Fibroblast of the aortic adventitia (primary cell): ENCODE data around the gene CHTF8. TPM values are rescaled to one million over a fixed set of nuclear protein-coding genes. Genes with fewer than 3 reads are reported as not detected.

Experiments used
- DNase-seq: peaks from one replicate; pipeline ENCODE4 v3.0.0-alpha.2; 2010; ENCODE audit warnings: low read depth
- H3K4me3 ChIP-seq: 2 replicates; pipeline ENCODE4 v1.5.1; 2011; ENCODE audit warnings: low read depth, mild to moderate bottlenecking, control low read depth, low read length, moderate library complexity
- total RNA-seq: library from RNA; depleted of rRNA; stranded (reverse); fragments of >200 nt; gene quantifications from 2 replicates; pipeline ENCODE4 v1.2.3, GENCODE V29; 2012; ENCODE audit warnings: low replicate concordance
- TF ChIP-seq, protein P1 (sequence below): IDR thresholded peaks from 2 replicates; pipeline ENCODE4 v1.5.1; 2011; ENCODE audit warnings: mild to moderate bottlenecking, low read length, control low read depth, inconsistent platforms; ENCODE audit not compliant: insufficient read depth

Gene CHTF8, protein sequence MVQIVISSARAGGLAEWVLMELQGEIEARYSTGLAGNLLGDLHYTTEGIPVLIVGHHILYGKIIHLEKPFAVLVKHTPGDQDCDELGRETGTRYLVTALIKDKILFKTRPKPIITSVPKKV
- 20.0 and 90.6 TPM in 2 replicates for total RNA-seq

DNA sequence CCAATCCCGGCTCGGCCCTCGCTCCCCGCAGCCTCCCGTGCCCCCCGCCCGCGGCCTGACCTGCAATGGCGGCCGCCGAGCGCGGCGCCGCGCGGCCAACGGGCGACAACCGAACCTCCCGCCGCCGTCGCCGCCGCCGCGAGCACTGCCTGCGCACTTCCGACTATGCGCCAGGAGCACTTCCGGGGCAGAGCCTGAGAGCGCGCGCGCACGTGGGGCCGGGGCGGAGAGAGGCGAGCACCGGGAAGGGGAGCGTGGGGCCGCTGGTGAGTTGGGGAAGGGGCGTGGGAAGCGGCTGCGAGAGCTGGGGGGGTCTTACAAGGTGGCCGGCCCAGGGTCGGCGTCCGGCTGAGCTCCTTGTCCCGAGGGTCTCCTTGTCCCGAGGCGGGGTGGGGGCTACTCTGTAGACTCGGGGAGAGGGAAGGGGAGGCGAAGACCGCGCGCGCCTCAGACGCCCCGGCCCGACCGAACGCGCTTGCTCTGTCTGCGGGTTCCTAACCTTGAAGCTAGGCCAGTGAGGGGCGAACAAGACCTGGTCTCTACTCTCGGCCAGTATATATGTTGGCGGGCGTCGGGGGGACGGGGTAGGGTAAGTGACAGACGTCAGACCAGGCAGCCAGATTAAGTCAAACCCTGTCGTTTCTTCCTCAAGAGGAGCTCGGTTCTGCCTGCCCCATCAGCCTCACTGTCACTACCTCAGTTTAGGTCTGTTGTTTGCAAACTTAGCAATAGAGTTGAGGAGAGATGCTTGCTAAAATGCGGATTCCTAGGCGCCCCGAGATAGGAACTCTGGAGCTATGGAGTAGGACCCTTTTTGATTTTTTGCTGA lies at the start of gene CHTF8, which contains the start of gene UTP4:
Gene CHTF8 (minus strand): TSS at position 165 of the 829 bp plus-strand sequence. CDS start 11,130 bp downstream, outside the sequence.
Gene UTP4 (plus strand): TSS at position 226 of the 829 bp plus-strand sequence. CDS start 811 bp downstream, outside the sequence.
- DNase-seq: peak; percentile 67
- TF ChIP-seq, protein P1, sequence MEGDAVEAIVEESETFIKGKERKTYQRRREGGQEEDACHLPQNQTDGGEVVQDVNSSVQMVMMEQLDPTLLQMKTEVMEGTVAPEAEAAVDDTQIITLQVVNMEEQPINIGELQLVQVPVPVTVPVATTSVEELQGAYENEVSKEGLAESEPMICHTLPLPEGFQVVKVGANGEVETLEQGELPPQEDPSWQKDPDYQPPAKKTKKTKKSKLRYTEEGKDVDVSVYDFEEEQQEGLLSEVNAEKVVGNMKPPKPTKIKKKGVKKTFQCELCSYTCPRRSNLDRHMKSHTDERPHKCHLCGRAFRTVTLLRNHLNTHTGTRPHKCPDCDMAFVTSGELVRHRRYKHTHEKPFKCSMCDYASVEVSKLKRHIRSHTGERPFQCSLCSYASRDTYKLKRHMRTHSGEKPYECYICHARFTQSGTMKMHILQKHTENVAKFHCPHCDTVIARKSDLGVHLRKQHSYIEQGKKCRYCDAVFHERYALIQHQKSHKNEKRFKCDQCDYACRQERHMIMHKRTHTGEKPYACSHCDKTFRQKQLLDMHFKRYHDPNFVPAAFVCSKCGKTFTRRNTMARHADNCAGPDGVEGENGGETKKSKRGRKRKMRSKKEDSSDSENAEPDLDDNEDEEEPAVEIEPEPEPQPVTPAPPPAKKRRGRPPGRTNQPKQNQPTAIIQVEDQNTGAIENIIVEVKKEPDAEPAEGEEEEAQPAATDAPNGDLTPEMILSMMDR: no peak
- peak within 1 kb of the TSS; percentile 96 for H3K4me3 ChIP-seq

GRCh38 chr16:69180011-69180338 lies 47.6 kb upstream of the CHTF8 start:
- H3K4me3 ChIP-seq: no peak overlapping the region
- DNase-seq: no peak
- TF ChIP-seq, protein P1: no peak

GRCh38 chr16:69179328-69180010 lies 47.1 kb upstream of the CHTF8 start:
- TF ChIP-seq, protein P1: no peak

DNA sequence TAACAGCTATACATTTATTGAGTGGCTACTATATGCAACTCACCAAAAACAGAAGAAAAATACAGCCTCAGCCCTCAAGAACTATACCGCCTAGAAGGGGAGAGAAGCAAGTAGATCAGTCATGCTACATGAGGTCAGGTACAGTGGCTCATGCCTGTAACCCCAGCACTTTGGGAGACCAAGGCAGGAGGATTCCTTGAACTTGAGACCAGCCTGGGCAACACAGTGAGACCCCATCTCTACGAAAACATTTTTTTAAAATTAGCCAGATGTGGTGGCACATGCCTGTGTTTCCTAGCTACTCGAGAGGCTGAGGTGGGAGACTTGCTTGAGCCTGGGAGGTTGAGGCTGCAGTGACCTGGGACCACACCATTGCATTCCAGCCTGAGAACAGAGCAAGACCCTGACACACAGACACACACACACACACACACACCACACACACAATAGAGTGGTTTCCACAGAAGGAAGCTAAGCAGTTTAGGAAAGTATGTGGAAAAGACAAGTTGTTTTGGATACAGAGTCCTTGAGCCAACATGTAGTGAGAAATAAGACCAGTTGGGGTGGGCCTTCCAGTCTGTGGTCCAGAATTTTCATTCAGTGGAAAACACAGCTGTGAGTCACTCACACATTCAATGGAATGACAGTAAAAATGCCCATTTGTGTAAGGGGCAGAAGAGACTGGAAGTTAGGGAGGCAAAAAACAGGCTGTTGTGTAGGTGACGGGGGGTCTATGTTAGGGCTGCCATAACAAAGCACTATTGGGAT lies 43.8 kb upstream of the CHTF8 start:
- TF ChIP-seq, protein P1: no peak
- no peak overlapping the region for H3K4me3 ChIP-seq

More at GRCh38 chr16:69179328-69180010, 47.1 kb upstream of the CHTF8 start:
- DNase-seq: peak; percentile 98
- H3K4me3 ChIP-seq: no peak overlapping the region

GRCh38 chr16:69171325-69172084 lies 39.1 kb upstream of the CHTF8 start:
- TF ChIP-seq, protein P1: no peak
- DNase-seq: peak; percentile 76
- H3K4me3 ChIP-seq: no peak overlapping the region

More for the DNA sequence above, 43.8 kb upstream of the CHTF8 start:
- DNase-seq: peak; percentile 82
